ENCODE data around the gene SSBP4. TPM values are rescaled to one million over a fixed set of nuclear protein-coding genes. Genes with fewer than 3 reads are reported as not detected.

Gene SSBP4
- total and polyA plus RNA-seq, 9 of the 15 experiments (the other 6 are each of a cell fraction or from before 2014, with no cell fraction given) = 1.1 to 189 (median 39.0) TPM

- H2AFZ ChIP-seq (ENCODE audit: low read depth, low read length) = no peak overlapping the region
- in situ Hi-C loops (cut with MboI) (no loop called here), intact Hi-C loops (cut with micrococcal nuclease) (no loop called here)
- no peak for DNase-seq (ENCODE audit: extremely low read depth in 1 of 4, low spot score in 3 of 4)
- H3K27ac ChIP-seq (ENCODE audit: extremely low read depth, low read depth, low read length) = no peak overlapping the region
- H3K4me2 ChIP-seq (ENCODE audit: insufficient read depth, low read length) = no peak overlapping the region
- FAIRE-seq = no peak
- peak; percentile 23 for TF ChIP-seq FIP1L1 (IDR thresholded peaks at IDR 0.05; ENCODE audit: low read depth, low read length, poor library complexity, severe bottlenecking)
- TF ChIP-seq POLR2G (IDR thresholded peaks at IDR 0.05; ENCODE audit: low read depth, low read length) = peak; percentile 50; the same call in 1 of the 2 replicates
- TF ChIP-seq ZNF780A (CRISPR knock-in tag; IDR thresholded peaks at IDR 0.05) = no peak
- H3K27me3 ChIP-seq (ENCODE audit: control insufficient read depth in 2 of 2, insufficient read depth in 2 of 2, low read length in 2 of 2) = no peaks in the 10 kb centered on the region
- peaks cover 73% of the 10 kb centered on the region for H3K79me2 ChIP-seq (ENCODE audit: control insufficient read depth, insufficient read depth, low read length)
- ChIA-PET CTCF (ENCODE audit: low intra/inter-chr PET ratio) (interaction anchor here (0.5 kb wide), 1 partner anchor 10 kb away, joined by 3 read pairs; no protein-coding TSS in a partner anchor), POLR2A (interaction anchor here (0.5 to 1.0 kb wide), 2 partner anchors 11 to 203 kb away, joined by 3 read pairs; no protein-coding TSS in a partner anchor)
- peaks cover 13% of the 10 kb centered on the region for H4K20me1 ChIP-seq (replicated peaks; ENCODE audit: control insufficient read depth, insufficient read depth, low read length)
- peaks cover 73% of the 10 kb centered on the region for H3K36me3 ChIP-seq (ENCODE audit: control insufficient read depth, insufficient read depth, low read length)
- H3K4me1 ChIP-seq (replicated peaks in 1 of 2; ENCODE audit: control insufficient read depth in 2 of 2, insufficient read depth in 2 of 2, low read length in 2 of 2) = peaks cover 34 to 100% of the 10 kb centered on the region in 2 experiments
- BruUV-seq (replicated peaks) = no TSS peak
- WGBS (ENCODE audit: insufficient coverage, low coverage, missing lambda C conversion rate) = 90% methylated on average over 8 of the region's 16 CpGs
- H3K4me3 ChIP-seq = no peak overlapping the region
- no peak for ATAC-seq
- H3K9ac ChIP-seq (ENCODE audit: insufficient read depth in 1 of 2, low read depth in 2 of 2, low read length in 2 of 2) = peak overlapping the region in 1 of 2 experiments; percentile 68; a peak in 2 of 4 replicates
- no peaks in the 10 kb centered on the region for H3K9me3 ChIP-seq (replicated peaks; ENCODE audit: control insufficient read depth, insufficient read depth, low read depth, low read length)
- H3K9me1 ChIP-seq (ENCODE audit: control insufficient read depth, insufficient read depth, low read length) = no peaks in the 10 kb centered on the region
Measured at GRCh38 chr19:18427080-18427742, 8.0 kb downstream of the SSBP4 start.

DNA sequence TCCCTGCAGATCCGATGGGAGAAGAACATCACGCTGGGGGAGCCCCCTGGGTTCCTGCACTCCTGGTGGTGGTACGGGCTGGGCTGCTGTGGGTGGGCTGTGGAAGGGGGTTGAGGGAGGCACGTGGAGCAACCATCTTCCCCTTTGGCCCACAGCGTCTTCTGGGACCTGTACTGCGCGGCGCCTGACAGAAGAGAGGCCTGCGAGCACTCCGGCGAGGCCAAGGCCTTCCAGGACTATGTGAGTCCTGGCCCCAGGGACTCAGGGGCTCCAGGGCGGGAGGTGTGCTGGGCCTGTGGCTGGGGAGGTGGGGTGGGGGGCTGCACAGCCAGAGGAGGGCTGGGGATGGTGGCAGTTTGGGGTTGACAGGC lies 8.5 kb downstream of the SSBP4 start:
- DNase-seq (ENCODE audit: extremely low read depth in 1 of 4, low spot score in 3 of 4) (no peak), FAIRE-seq (no peak), ATAC-seq (no peak)
- Histone ChIP-seq H3K4me3 (no peak overlapping the region), H3K9me1 (ENCODE audit: control insufficient read depth, insufficient read depth, low read length) (no peaks in the 10 kb centered on the region), H3K27ac (ENCODE audit: extremely low read depth, low read depth, low read length) (no peak overlapping the region), H3K9me3 (replicated peaks; ENCODE audit: control insufficient read depth, insufficient read depth, low read depth, low read length) (no peaks in the 10 kb centered on the region), H3K4me1 (replicated peaks in 1 of 2; ENCODE audit: control insufficient read depth in 2 of 2, insufficient read depth in 2 of 2, low read length in 2 of 2) (peaks cover 39 to 100% of the 10 kb centered on the region in 2 experiments), H3K79me2 (ENCODE audit: control insufficient read depth, insufficient read depth, low read length) (peaks cover 72% of the 10 kb centered on the region), H2AFZ (ENCODE audit: low read depth, low read length) (no peak overlapping the region), H3K4me2 (ENCODE audit: insufficient read depth, low read length) (no peak overlapping the region), H3K36me3 (ENCODE audit: control insufficient read depth, insufficient read depth, low read length) (peaks cover 71% of the 10 kb centered on the region), H4K20me1 (replicated peaks; ENCODE audit: control insufficient read depth, insufficient read depth, low read length) (peaks cover 13% of the 10 kb centered on the region), H3K9ac (ENCODE audit: insufficient read depth in 1 of 2, low read depth in 2 of 2, low read length in 2 of 2) (no peak overlapping the region; a peak in 1 of 4 replicates), H3K27me3 (ENCODE audit: control insufficient read depth in 2 of 2, insufficient read depth in 2 of 2, low read length in 2 of 2) (no peaks in the 10 kb centered on the region)
- ChIA-PET POLR2A (interaction anchor here (0.5 to 1.2 kb wide), 3 partner anchors 12 to 204 kb away, joined by 3 to 4 read pairs (median 3); no protein-coding TSS in a partner anchor), CTCF (ENCODE audit: low intra/inter-chr PET ratio) (no interaction called here)
- no TSS peak for BruUV-seq (replicated peaks)
- intact Hi-C loops (cut with micrococcal nuclease) = no loop called here
- TF ChIP-seq ZNF589 (CRISPR knock-in tag; IDR thresholded peaks at IDR 0.05; ENCODE audit: low read depth) = no peak
- peak; percentile 34; the same call in 1 of the 2 replicates for TF ChIP-seq POLR2G (IDR thresholded peaks at IDR 0.05; ENCODE audit: low read depth, low read length)
- 84% methylated on average over 11 of the region's 12 CpGs for WGBS (ENCODE audit: insufficient coverage, low coverage, missing lambda C conversion rate)
- in situ Hi-C loops (cut with MboI) = no loop called here

Data from K562 (cell line).